Neural cell (in vitro differentiated cells): ENCODE results near the gene SCUBE2.

ENCODE experiments used
- EP300 ChIP-seq: fragments of 450-650 bp; conservative IDR thresholded peaks from 2 replicates; pipeline ENCODE4 v1.6.1; 2014; ENCODE audit warnings: antibody characterized with exemption, mild to moderate bottlenecking, moderate library complexity; ENCODE audit not compliant: poor library complexity, severe bottlenecking
- EZH2 ChIP-seq: fragments of 200-600, 300-800 bp; shearing (Covaris generic), sonication (generic); IDR thresholded peaks from 2 replicates; pipeline ENCODE4 v1.6.1; 2014; ENCODE audit warnings: antibody characterized with exemption, low read length, borderline replicate concordance, mild to moderate bottlenecking; ENCODE audit not compliant: insufficient read depth, poor library complexity, severe bottlenecking
- POLR2AphosphoS5 ChIP-seq: IDR thresholded peaks from 2 replicates; pipeline ENCODE4 v1.6.1; 2012
- RAD21 ChIP-seq: fragments of 450-650 bp; conservative IDR thresholded peaks from 2 replicates; pipeline ENCODE4 v1.6.1; 2014; ENCODE audit warnings: antibody characterized with exemption, mild to moderate bottlenecking, moderate library complexity
- SMC3 ChIP-seq: fragments of 450-650 bp; conservative IDR thresholded peaks from 2 replicates; pipeline ENCODE4 v1.6.1; 2014; ENCODE audit warnings: antibody characterized with exemption, mild to moderate bottlenecking, moderate library complexity; ENCODE audit not compliant: poor library complexity
- TAF1 ChIP-seq: IDR thresholded peaks from 2 replicates; pipeline ENCODE4 v1.6.1; 2012; ENCODE audit warnings: low read depth
- TF ChIP-seq, protein P1 (sequence below): fragments of 450-650 bp; IDR thresholded peaks from 2 replicates; pipeline ENCODE4 v1.5.1; 2014; ENCODE audit warnings: antibody characterized with exemption, mild to moderate bottlenecking, moderate library complexity; ENCODE audit not compliant: poor library complexity, severe bottlenecking
- TF ChIP-seq, protein P2 (sequence below): IDR thresholded peaks from 2 replicates; pipeline ENCODE4 v1.6.1; 2012; ENCODE audit warnings: borderline replicate concordance

DNA sequence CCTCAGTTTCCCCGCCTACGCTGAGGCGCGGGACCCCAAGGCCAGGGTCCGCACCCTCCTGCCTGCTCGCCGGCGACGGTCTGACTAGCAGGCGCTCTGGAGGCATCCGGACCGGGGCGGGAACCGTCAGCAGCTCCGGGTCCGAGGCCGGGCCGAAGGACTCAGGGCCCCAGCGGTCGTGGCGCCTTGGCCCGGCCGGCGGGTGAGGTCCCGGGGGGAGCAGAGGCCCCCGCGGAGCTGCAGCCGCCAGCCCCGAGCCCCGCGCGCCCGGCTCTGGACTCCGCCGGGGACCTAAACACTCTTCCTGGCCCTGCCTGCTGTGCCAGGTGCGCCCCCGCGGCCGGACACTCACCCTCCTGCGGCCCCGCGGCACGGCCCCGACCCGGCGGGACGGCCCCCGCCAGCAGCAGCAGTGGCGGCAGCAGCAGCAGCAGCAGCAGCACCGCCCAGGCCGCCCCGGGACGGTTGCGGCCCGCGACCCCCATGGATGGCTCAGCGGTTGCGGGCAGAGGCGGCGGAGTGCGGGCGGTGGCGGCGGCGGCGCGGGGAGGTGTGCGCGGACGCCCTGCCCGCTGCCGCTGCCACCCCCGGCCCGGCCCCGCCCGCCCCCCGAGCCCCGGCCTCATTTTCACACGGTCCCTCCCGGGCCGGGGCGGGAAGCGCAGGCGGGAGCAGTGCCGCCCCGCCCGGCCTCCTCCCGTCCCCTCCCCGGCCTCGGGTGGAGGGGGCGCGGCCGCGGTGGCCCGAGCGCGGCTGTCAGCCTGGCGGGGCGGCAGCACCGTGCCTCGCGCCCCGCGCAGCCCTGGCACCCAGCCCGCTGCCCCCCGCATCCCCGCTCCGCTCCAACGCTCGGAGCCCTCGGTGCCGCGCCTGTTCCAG, at the start of gene SCUBE2:
- TF ChIP-seq, protein P1, sequence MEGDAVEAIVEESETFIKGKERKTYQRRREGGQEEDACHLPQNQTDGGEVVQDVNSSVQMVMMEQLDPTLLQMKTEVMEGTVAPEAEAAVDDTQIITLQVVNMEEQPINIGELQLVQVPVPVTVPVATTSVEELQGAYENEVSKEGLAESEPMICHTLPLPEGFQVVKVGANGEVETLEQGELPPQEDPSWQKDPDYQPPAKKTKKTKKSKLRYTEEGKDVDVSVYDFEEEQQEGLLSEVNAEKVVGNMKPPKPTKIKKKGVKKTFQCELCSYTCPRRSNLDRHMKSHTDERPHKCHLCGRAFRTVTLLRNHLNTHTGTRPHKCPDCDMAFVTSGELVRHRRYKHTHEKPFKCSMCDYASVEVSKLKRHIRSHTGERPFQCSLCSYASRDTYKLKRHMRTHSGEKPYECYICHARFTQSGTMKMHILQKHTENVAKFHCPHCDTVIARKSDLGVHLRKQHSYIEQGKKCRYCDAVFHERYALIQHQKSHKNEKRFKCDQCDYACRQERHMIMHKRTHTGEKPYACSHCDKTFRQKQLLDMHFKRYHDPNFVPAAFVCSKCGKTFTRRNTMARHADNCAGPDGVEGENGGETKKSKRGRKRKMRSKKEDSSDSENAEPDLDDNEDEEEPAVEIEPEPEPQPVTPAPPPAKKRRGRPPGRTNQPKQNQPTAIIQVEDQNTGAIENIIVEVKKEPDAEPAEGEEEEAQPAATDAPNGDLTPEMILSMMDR = no peak
- TF ChIP-seq POLR2AphosphoS5 = no peak
- TF ChIP-seq EP300 = no peak
- TF ChIP-seq EZH2 = no peak
- TF ChIP-seq, protein P2, sequence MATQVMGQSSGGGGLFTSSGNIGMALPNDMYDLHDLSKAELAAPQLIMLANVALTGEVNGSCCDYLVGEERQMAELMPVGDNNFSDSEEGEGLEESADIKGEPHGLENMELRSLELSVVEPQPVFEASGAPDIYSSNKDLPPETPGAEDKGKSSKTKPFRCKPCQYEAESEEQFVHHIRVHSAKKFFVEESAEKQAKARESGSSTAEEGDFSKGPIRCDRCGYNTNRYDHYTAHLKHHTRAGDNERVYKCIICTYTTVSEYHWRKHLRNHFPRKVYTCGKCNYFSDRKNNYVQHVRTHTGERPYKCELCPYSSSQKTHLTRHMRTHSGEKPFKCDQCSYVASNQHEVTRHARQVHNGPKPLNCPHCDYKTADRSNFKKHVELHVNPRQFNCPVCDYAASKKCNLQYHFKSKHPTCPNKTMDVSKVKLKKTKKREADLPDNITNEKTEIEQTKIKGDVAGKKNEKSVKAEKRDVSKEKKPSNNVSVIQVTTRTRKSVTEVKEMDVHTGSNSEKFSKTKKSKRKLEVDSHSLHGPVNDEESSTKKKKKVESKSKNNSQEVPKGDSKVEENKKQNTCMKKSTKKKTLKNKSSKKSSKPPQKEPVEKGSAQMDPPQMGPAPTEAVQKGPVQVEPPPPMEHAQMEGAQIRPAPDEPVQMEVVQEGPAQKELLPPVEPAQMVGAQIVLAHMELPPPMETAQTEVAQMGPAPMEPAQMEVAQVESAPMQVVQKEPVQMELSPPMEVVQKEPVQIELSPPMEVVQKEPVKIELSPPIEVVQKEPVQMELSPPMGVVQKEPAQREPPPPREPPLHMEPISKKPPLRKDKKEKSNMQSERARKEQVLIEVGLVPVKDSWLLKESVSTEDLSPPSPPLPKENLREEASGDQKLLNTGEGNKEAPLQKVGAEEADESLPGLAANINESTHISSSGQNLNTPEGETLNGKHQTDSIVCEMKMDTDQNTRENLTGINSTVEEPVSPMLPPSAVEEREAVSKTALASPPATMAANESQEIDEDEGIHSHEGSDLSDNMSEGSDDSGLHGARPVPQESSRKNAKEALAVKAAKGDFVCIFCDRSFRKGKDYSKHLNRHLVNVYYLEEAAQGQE = no peak
- TF ChIP-seq RAD21 = no peak
- no peak for TF ChIP-seq TAF1
- TF ChIP-seq SMC3 = no peak
